Neural cell (in vitro differentiated cells): Measurements from ENCODE around the gene SNTB2. TPM values are rescaled to one million over a fixed set of nuclear protein-coding genes. Genes with fewer than 3 reads are reported as not detected.
"Not testable (repeated sequence)": the region's sequence is repeated elsewhere in the genome, so short reads cannot be mapped to it uniquely, and the experiment has no call there.

Source experiments
- H2AFZ ChIP-seq: fragments of 200-600, 300-800 bp; sonication (generic), shearing (Covaris generic); 2 replicates; pipeline ENCODE4 v1.6.0; 2014; ENCODE audit warnings: low read depth, mild to moderate bottlenecking, antibody characterized with exemption, low read length, moderate library complexity
- H3F3A ChIP-seq: fragments of 200-600 bp; shearing (Covaris generic); 2 replicates; pipeline ENCODE4 v1.6.1; 2016; ENCODE audit warnings: mild to moderate bottlenecking, moderate library complexity, mixed read lengths, antibody characterized with exemption, low read length; ENCODE audit not compliant: insufficient read depth, poor library complexity, severe bottlenecking
- H3K27ac ChIP-seq: fragments of 200-600, 300-800 bp; sonication (generic), shearing (Covaris generic); 2 replicates; pipeline ENCODE4 v1.5.1; 2014; ENCODE audit warnings: mild to moderate bottlenecking, low read length, moderate library complexity
- H3K27me3 ChIP-seq: fragments of 300-800, 200-600 bp; sonication (generic), shearing (Covaris generic); 2 replicates; pipeline ENCODE4 v1.6.0; 2014; ENCODE audit warnings: mild to moderate bottlenecking, low read depth, low read length, moderate library complexity; ENCODE audit not compliant: insufficient read depth
- H3K36me3 ChIP-seq: fragments of 300-800, 200-600 bp; sonication (generic), shearing (Covaris generic); 2 replicates; pipeline ENCODE4 v1.5.1; 2014; ENCODE audit warnings: mild to moderate bottlenecking, antibody characterized with exemption, low read length, moderate library complexity; ENCODE audit not compliant: insufficient read depth
- H3K4me2 ChIP-seq: fragments of 300-800, 200-600 bp; sonication (generic), shearing (Covaris generic); 2 replicates; pipeline ENCODE4 v1.6.0; 2014; ENCODE audit warnings: mild to moderate bottlenecking, low read length
- H3K4me3 ChIP-seq: fragments of 300-800, 200-600 bp; sonication (generic), shearing (Covaris generic); 2 replicates; pipeline ENCODE4 v1.5.1; 2014; ENCODE audit warnings: mild to moderate bottlenecking, low read length, moderate library complexity
- H3K79me2 ChIP-seq: fragments of 200-600 bp; shearing (Covaris generic); replicated peaks from 2 replicates; pipeline ENCODE4 v1.6.0; 2014; ENCODE audit warnings: mild to moderate bottlenecking, low read length, moderate library complexity; ENCODE audit not compliant: insufficient read depth
- H3K9ac ChIP-seq: fragments of 300-800, 200-600 bp; sonication (generic), shearing (Covaris generic); 2 replicates; pipeline ENCODE4 v1.6.1; 2016; ENCODE audit warnings: mild to moderate bottlenecking, low read length, mixed read lengths
- H3K9me2 ChIP-seq: fragments of 200-600 bp; shearing (Covaris generic); 2 replicates; pipeline ENCODE4 v1.6.1; 2016; ENCODE audit warnings: mild to moderate bottlenecking, low read length, mixed read lengths; ENCODE audit not compliant: insufficient read depth
- H3K9me3 ChIP-seq: fragments of 200-600, 300-800 bp; sonication (generic), shearing (Covaris generic); 2 replicates; pipeline ENCODE4 v1.6.1; 2016; ENCODE audit warnings: mild to moderate bottlenecking, mixed run types, low read length, moderate library complexity, mixed read lengths
- H4K20me1 ChIP-seq: fragments of 200-600 bp; shearing (Covaris generic); 2 replicates; pipeline ENCODE4 v1.6.1; 2016; ENCODE audit warnings: mild to moderate bottlenecking, mixed run types; ENCODE audit not compliant: insufficient read depth
- EP300 ChIP-seq: fragments of 450-650 bp; conservative IDR thresholded peaks from 2 replicates; pipeline ENCODE4 v1.6.1; 2014; ENCODE audit warnings: antibody characterized with exemption, mild to moderate bottlenecking, moderate library complexity; ENCODE audit not compliant: poor library complexity, severe bottlenecking
- EZH2 ChIP-seq: fragments of 200-600, 300-800 bp; shearing (Covaris generic), sonication (generic); IDR thresholded peaks from 2 replicates; pipeline ENCODE4 v1.6.1; 2014; ENCODE audit warnings: antibody characterized with exemption, low read length, borderline replicate concordance, mild to moderate bottlenecking; ENCODE audit not compliant: insufficient read depth, poor library complexity, severe bottlenecking
- MXI1 ChIP-seq: fragments of 450-650 bp; conservative IDR thresholded peaks from 2 replicates; pipeline ENCODE4 v1.6.1; 2014; ENCODE audit warnings: antibody characterized with exemption, mild to moderate bottlenecking; ENCODE audit not compliant: poor library complexity, severe bottlenecking
- POLR2AphosphoS5 ChIP-seq: IDR thresholded peaks from 2 replicates; pipeline ENCODE4 v1.6.1; 2012
- RAD21 ChIP-seq: fragments of 450-650 bp; conservative IDR thresholded peaks from 2 replicates; pipeline ENCODE4 v1.6.1; 2014; ENCODE audit warnings: antibody characterized with exemption, mild to moderate bottlenecking, moderate library complexity
- SMC3 ChIP-seq: fragments of 450-650 bp; conservative IDR thresholded peaks from 2 replicates; pipeline ENCODE4 v1.6.1; 2014; ENCODE audit warnings: antibody characterized with exemption, mild to moderate bottlenecking, moderate library complexity; ENCODE audit not compliant: poor library complexity
- TAF1 ChIP-seq: IDR thresholded peaks from 2 replicates; pipeline ENCODE4 v1.6.1; 2012; ENCODE audit warnings: low read depth
- polyA plus RNA-seq: library from polyadenylated mRNA; depleted of rRNA; stranded (reverse); fragments of >200 nt; gene quantifications from 2 replicates; pipeline ENCODE4 v1.2.3, GENCODE V29; 2014
- TF ChIP-seq, protein P1 (sequence below): IDR thresholded peaks from 2 replicates; pipeline ENCODE4 v1.6.1; 2012; ENCODE audit warnings: borderline replicate concordance
- TF ChIP-seq, protein P2 (sequence below): fragments of 450-650 bp; IDR thresholded peaks from 2 replicates; pipeline ENCODE4 v1.5.1; 2014; ENCODE audit warnings: antibody characterized with exemption, mild to moderate bottlenecking, moderate library complexity; ENCODE audit not compliant: poor library complexity, severe bottlenecking

The SNTB2 gene
- polyA plus RNA-seq, 1 donor from 2014 or later = 7.0 TPM

DNA sequence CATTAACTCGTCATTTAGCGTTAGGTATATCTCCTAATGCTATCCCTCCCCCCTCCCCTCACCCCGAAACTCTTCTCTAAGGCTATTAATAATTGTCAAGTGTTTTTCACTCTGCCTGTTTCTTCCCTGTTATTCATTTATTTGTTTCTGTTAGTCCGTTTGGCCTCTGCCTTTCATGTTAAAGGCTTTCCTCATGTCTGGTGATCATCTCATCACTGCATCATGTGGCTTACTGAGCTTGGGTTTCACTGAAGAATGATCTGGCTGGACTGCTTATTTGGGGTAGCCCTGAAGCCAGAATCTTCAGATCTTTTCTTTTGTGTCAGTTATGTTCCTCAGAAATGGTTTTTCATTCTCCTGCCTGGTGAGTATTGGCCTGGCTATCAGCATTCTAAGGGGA lies 45.0 kb upstream of the SNTB2 start (continued):
- TF ChIP-seq SMC3 = no peak
- no peak for TF ChIP-seq TAF1
- TF ChIP-seq EP300 = no peak

GRCh38 chr16:69143116-69143515 lies 43.8 kb upstream of the SNTB2 start:
- H3K27ac ChIP-seq = no peak overlapping the region
- no peak overlapping the region for H3K9ac ChIP-seq
- peaks cover 3% of the 10 kb centered on the region for H3K36me3 ChIP-seq
- no peaks in the 10 kb centered on the region for H3F3A ChIP-seq
- H3K4me3 ChIP-seq = no peak overlapping the region
- H4K20me1 ChIP-seq = no peaks in the 10 kb centered on the region
- no peak overlapping the region for H3K4me2 ChIP-seq
- H3K79me2 ChIP-seq = no peaks in the 10 kb centered on the region
- TF ChIP-seq RAD21 (no peak), POLR2AphosphoS5 (no peak), SMC3 (no peak), MXI1 (no peak), TAF1 (no peak), EP300 (no peak), EZH2 (no peak)
- TF ChIP-seq, protein P1, sequence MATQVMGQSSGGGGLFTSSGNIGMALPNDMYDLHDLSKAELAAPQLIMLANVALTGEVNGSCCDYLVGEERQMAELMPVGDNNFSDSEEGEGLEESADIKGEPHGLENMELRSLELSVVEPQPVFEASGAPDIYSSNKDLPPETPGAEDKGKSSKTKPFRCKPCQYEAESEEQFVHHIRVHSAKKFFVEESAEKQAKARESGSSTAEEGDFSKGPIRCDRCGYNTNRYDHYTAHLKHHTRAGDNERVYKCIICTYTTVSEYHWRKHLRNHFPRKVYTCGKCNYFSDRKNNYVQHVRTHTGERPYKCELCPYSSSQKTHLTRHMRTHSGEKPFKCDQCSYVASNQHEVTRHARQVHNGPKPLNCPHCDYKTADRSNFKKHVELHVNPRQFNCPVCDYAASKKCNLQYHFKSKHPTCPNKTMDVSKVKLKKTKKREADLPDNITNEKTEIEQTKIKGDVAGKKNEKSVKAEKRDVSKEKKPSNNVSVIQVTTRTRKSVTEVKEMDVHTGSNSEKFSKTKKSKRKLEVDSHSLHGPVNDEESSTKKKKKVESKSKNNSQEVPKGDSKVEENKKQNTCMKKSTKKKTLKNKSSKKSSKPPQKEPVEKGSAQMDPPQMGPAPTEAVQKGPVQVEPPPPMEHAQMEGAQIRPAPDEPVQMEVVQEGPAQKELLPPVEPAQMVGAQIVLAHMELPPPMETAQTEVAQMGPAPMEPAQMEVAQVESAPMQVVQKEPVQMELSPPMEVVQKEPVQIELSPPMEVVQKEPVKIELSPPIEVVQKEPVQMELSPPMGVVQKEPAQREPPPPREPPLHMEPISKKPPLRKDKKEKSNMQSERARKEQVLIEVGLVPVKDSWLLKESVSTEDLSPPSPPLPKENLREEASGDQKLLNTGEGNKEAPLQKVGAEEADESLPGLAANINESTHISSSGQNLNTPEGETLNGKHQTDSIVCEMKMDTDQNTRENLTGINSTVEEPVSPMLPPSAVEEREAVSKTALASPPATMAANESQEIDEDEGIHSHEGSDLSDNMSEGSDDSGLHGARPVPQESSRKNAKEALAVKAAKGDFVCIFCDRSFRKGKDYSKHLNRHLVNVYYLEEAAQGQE = no peak
- TF ChIP-seq, protein P2, sequence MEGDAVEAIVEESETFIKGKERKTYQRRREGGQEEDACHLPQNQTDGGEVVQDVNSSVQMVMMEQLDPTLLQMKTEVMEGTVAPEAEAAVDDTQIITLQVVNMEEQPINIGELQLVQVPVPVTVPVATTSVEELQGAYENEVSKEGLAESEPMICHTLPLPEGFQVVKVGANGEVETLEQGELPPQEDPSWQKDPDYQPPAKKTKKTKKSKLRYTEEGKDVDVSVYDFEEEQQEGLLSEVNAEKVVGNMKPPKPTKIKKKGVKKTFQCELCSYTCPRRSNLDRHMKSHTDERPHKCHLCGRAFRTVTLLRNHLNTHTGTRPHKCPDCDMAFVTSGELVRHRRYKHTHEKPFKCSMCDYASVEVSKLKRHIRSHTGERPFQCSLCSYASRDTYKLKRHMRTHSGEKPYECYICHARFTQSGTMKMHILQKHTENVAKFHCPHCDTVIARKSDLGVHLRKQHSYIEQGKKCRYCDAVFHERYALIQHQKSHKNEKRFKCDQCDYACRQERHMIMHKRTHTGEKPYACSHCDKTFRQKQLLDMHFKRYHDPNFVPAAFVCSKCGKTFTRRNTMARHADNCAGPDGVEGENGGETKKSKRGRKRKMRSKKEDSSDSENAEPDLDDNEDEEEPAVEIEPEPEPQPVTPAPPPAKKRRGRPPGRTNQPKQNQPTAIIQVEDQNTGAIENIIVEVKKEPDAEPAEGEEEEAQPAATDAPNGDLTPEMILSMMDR = no peak
- no peaks in the 10 kb centered on the region for H3K9me3 ChIP-seq
- no peak overlapping the region for H2AFZ ChIP-seq
- no peaks in the 10 kb centered on the region for H3K27me3 ChIP-seq
- H3K9me2 ChIP-seq = no peaks in the 10 kb centered on the region

- Histone ChIP-seq H3K9me2 (no peaks in the 10 kb centered on the region), H3K27me3 (no peaks in the 10 kb centered on the region), H3K4me3 (no peak overlapping the region), H3K4me2 (no peak overlapping the region), H2AFZ (no peak overlapping the region), H3K27ac (no peak overlapping the region), H3K9ac (no peak overlapping the region), H4K20me1 (no peaks in the 10 kb centered on the region), H3F3A (no peaks in the 10 kb centered on the region), H3K9me3 (no peaks in the 10 kb centered on the region), H3K36me3 (peaks cover 3% of the 10 kb centered on the region), H3K79me2 (no peaks in the 10 kb centered on the region)
- TF ChIP-seq, protein P1 = no peak
- TF ChIP-seq EZH2 (no peak), SMC3 (no peak), EP300 (no peak), POLR2AphosphoS5 (no peak), MXI1 (no peak)
Measured at GRCh38 chr16:69145658-69146057, 41.3 kb upstream of the SNTB2 start.

DNA sequence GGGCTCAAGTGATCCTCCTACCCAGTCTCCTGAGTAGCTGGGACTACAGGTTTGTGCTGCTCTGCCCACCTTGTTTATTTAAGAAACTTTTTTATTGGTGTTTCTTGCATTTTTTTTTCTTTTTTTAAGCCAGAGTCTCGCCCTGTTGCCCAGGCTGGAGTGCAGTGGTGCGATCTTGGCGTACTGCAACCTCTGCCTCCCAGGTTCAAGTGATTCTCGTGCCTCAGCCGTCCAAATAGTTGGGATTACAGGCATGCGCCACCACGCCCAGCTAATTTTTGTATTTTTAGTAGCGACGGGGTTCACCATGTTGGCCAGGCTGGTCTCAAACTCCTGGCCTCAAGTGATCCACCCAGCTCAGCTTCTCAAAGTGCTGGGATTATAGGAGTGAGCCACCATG lies 37.3 kb upstream of the SNTB2 start:
- not testable (repeated sequence) for H3K4me3 ChIP-seq, H3K9me3 ChIP-seq, H3K9ac ChIP-seq, H3K27me3 ChIP-seq, H3K79me2 ChIP-seq, H4K20me1 ChIP-seq, H3F3A ChIP-seq, H2AFZ ChIP-seq, H3K27ac ChIP-seq, H3K9me2 ChIP-seq, H3K4me2 ChIP-seq, H3K36me3 ChIP-seq
